ENCODE measurements around the gene STIP1. TPM values are rescaled to one million over a fixed set of nuclear protein-coding genes. Genes with fewer than 3 reads are reported as not detected.

The STIP1 gene
- total RNA-seq, 2 donors from 2014 or later, result 35.8 to 63.6 TPM

DNA sequence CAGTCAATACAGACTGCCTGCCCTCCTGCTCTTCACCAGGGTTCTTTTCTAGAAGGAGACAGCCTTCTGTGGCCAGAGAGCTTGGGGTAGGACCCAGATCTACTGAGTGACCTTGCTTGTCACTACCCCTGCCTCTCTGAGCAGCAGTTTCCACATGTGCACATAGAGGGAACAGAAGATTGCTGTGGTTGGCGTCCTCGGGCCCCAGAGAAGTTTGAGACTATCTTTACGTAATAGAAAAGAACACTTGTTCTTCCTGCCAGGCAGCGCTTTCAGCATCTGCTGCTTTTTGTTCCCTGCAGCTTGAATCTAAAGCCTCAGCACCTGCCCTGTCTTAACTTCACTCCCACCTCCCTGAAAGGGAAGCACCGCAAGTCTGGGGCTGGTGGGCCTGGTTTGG is 53.0 kb downstream of the STIP1 start:
- peak in 1 of 4 donors; percentile 44 for DNase-seq
- H3K4me3 ChIP-seq, result no peak overlapping the region
- H3K27ac ChIP-seq, result peak overlapping the region; percentile 84 to 100 (median 98)
- intact Hi-C loops (cut with DNase I), result no loop called here
- no peaks in the 10 kb centered on the region for H3K36me3 ChIP-seq (replicated peaks in 1 of 2; ENCODE audit: insufficient read depth in 1 of 2, low read depth in 2 of 2)
- no peak for ATAC-seq
- peaks cover 74% of the 10 kb centered on the region for H3K4me1 ChIP-seq
- H3K9me3 ChIP-seq, result no peaks in the 10 kb centered on the region
- no peaks in the 10 kb centered on the region for H3K27me3 ChIP-seq
- WGBS, 2 donors, result 59 to 68% methylated on average over 5 of the region's 5 CpGs
- peak in 1 of 3 donors; percentile 24 for TF ChIP-seq POLR2A (IDR thresholded peaks at IDR 0.05)
- TF ChIP-seq, protein P1, sequence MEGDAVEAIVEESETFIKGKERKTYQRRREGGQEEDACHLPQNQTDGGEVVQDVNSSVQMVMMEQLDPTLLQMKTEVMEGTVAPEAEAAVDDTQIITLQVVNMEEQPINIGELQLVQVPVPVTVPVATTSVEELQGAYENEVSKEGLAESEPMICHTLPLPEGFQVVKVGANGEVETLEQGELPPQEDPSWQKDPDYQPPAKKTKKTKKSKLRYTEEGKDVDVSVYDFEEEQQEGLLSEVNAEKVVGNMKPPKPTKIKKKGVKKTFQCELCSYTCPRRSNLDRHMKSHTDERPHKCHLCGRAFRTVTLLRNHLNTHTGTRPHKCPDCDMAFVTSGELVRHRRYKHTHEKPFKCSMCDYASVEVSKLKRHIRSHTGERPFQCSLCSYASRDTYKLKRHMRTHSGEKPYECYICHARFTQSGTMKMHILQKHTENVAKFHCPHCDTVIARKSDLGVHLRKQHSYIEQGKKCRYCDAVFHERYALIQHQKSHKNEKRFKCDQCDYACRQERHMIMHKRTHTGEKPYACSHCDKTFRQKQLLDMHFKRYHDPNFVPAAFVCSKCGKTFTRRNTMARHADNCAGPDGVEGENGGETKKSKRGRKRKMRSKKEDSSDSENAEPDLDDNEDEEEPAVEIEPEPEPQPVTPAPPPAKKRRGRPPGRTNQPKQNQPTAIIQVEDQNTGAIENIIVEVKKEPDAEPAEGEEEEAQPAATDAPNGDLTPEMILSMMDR (IDR thresholded peaks at IDR 0.05), result no peak

DNA sequence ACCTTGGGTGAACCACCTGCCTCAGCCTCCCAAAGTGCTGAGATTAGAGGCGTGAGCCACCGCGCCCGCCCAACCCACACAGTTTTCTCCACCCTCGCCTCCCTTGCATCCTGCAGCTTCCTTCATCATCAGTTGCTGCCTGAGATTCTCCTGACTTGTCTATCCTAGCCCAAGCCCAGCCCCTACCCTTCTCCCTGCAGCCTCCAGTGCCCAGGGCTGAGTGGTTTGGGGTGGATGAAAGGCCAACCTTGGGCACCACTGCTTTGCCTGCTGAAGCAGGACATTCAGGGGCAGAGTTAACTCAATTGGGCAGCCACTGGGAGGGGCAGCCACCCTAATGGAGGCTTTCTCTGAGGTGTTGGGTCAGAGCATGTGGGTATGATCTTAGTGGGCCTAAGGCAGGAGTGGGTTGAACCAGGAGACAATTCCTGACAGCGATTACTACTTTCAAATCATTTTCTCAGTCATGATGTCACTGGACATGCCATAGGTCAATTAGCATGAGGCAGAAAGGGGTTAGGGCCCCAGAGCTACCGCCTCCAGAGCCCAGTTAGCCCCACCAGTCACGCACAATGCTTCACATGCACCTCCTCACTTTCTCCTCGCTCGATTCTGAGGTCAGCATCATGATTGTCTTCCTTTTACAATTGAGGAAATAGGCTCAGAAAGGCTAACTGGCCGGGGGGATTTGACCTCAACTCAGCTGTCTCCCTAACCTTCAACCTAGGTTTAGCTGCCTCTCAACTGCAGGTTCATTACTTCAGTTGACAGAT is 53.9 kb downstream of the STIP1 start:
- 67 to 85% methylated on average over 8 to 11 of the region's 11 CpGs for WGBS, 2 donors
- H3K27ac ChIP-seq, result peak overlapping the region; percentile 98 to 100 (median 100)
- ATAC-seq, result no peak
- no peaks in the 10 kb centered on the region for H3K9me3 ChIP-seq
- no peak overlapping the region for H3K4me3 ChIP-seq
- TF ChIP-seq, protein P1 (IDR thresholded peaks at IDR 0.05), result no peak
- TF ChIP-seq POLR2A (IDR thresholded peaks at IDR 0.05), result no peak
- intact Hi-C loops (cut with DNase I), result no loop called here
- peak in 1 of 4 donors; percentile 74 for DNase-seq
- H3K4me1 ChIP-seq, result peaks cover 80% of the 10 kb centered on the region
- H3K27me3 ChIP-seq, result no peaks in the 10 kb centered on the region
- H3K36me3 ChIP-seq (replicated peaks in 1 of 2; ENCODE audit: insufficient read depth in 1 of 2, low read depth in 2 of 2), result no peaks in the 10 kb centered on the region

GRCh38 chr11:64240435-64241240 is 54.7 kb downstream of the STIP1 start, which contains the start of gene FKBP2:
FKBP2 (plus strand) TSS chr11:64241095; CDS start chr11:64242388, 1,293 bp downstream.
- ATAC-seq, result peak; percentile 72
- Histone ChIP-seq H3K4me1 (peaks cover 78% of the 10 kb centered on the region), H3K27ac (peak within 1 kb of the TSS; percentile 98 to 100 (median 100)), H3K4me3 (peak within 1 kb of the TSS; percentile 78 to 85), H3K27me3 (no peaks in the 10 kb centered on the region), H3K9me3 (no peaks in the 10 kb centered on the region), H3K36me3 (replicated peaks in 1 of 2; ENCODE audit: insufficient read depth in 1 of 2, low read depth in 2 of 2) (no peaks in the 10 kb centered on the region)
- TF ChIP-seq, protein P1 (IDR thresholded peaks at IDR 0.05), result peak in 2 of 7 experiments; percentile 17 to 23
- TF ChIP-seq POLR2A (IDR thresholded peaks at IDR 0.05), result peak; percentile 89 to 97 (median 96)
- intact Hi-C loops (cut with DNase I), result no loop called here
- DNase-seq, result peak; percentile 98
- WGBS, 2 donors, result 1 to 5% methylated on average over 14 to 48 of the region's 58 CpGs

- peak in 2 of 4 donors; percentile 100 for DNase-seq
- H3K9me3 ChIP-seq, result no peaks in the 10 kb centered on the region
- intact Hi-C loops (cut with DNase I), result no loop called here
- no peaks in the 10 kb centered on the region for H3K36me3 ChIP-seq (replicated peaks in 1 of 2; ENCODE audit: insufficient read depth in 1 of 2, low read depth in 2 of 2)
- TF ChIP-seq POLR2A (IDR thresholded peaks at IDR 0.05), result no peak
- TF ChIP-seq, protein P1 (IDR thresholded peaks at IDR 0.05), result no peak
- H3K4me3 ChIP-seq, result peak overlapping the region; percentile 6 to 53
- H3K27ac ChIP-seq, result peak overlapping the region; percentile 98 to 100 (median 100)
- peaks cover 73% of the 10 kb centered on the region for H3K4me1 ChIP-seq
- H3K27me3 ChIP-seq, result no peaks in the 10 kb centered on the region
- peak; percentile 80 for ATAC-seq
- WGBS, 2 donors, result 0 to 1% methylated on average over 13 to 21 of the region's 24 CpGs
These were observed 55.2 kb downstream of the STIP1 start for GRCh38 chr11:64241241-64241490.
